ENCODE data around the gene KIF20A. TPM values are rescaled to one million over a fixed set of nuclear protein-coding genes. Genes with fewer than 3 reads are reported as not detected.
A peak's percentile ranks its signal among the peaks of the same experiment; 100 is the strongest.

The KIF20A gene
- total RNA-seq, 1 experiment from 2014 or later, result 81.9 TPM

DNA sequence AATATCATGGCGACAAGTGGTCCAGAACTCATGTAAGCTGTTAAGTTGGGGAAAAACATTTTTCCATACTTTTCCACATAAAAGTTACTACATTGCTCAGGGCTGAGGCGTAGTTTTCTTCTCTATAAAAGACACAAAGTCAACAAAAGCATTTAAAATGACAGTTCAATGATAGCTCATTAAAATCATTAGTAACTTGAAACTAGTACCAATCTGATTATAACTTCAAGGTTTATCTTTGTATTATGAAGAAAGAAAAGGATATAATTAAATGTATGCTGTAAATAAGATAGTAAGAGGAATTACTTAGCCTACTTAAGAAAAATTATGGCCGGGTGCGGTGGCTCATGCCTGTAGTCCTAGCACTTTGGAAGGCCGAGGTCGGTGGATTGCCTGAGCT, 49.6 kb upstream of the KIF20A start (continued):
- TF ChIP-seq ZSCAN18 (CRISPR knock-in tag; IDR thresholded peaks at IDR 0.05), result no peak

DNA sequence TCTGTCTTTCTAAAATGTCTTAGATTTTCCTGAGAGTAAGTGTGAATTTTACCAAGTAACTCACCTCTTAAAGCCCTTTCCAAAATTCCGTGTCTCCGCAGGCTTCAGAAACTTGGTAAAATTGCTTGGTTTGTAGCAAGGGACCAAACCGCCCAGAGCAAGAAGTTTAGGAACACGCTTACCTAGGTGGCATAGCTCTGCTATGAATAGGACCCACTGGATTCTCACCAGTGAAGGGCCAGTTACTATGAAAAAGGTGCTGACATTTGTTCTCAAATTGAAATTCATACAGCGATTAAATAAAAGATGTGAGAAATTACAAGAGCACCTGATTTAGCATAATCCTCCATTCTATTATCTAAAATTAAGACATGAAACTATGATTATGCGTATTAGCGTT, 46.4 kb upstream of the KIF20A start:
- H3K27ac Mint-ChIP-seq, result no peak overlapping the region
- H3K27me3 Mint-ChIP-seq (ENCODE audit: low read depth), result no peaks in the 10 kb centered on the region
- peak; percentile 31; the same call in 1 of the 2 replicates for ATAC-seq
- 0 out of 2 replicates have a peak, but pooled peaks cover 2% of the 10 kb centered on the region for H3K4me1 Mint-ChIP-seq
- DNase-seq (ENCODE audit: low spot score), result no peak
- ChIA-PET CTCF (interaction anchor here (0.6 to 4.3 kb wide), 25 partner anchors 16 to 472 kb away, joined by 3 to 85 read pairs (median 8); partner anchors contain the start of genes FAM13B, KDM3B, PKD2L2 and WNT8A), POLR2A (no interaction called here)
- no peaks in the 10 kb centered on the region for H3K9me3 Mint-ChIP-seq
- peak overlapping the region; percentile 67 for H3K4me3 Mint-ChIP-seq
- no peak for TF ChIP-seq GTF2I (CRISPR knock-in tag; conservative IDR thresholded peaks at IDR 0.05)
- no peak for TF ChIP-seq ZNF317 (CRISPR knock-in tag; IDR thresholded peaks at IDR 0.05; ENCODE audit: borderline replicate concordance, low read depth)
- no peak for TF ChIP-seq CBFB (CRISPR knock-in tag; IDR thresholded peaks at IDR 0.05; ENCODE audit: low read depth)
- no peak for TF ChIP-seq PRRX2 (CRISPR knock-in tag; IDR thresholded peaks at IDR 0.05)
- no peak for TF ChIP-seq NFYB (CRISPR knock-in tag; conservative IDR thresholded peaks at IDR 0.05; ENCODE audit: low read depth)
- H3K36me3 Mint-ChIP-seq, result no peaks in the 10 kb centered on the region

- no peak within 1 kb of the TSS for H3K27ac Mint-ChIP-seq
- ATAC-seq (peak; percentile 95), DNase-seq (ENCODE audit: low spot score) (peak; percentile 73)
- peaks cover 8% of the 10 kb centered on the region; the same call in 1 of the 2 replicates for H3K9me3 Mint-ChIP-seq
- H3K4me3 Mint-ChIP-seq, result peak within 1 kb of the TSS; percentile 71
- H3K36me3 Mint-ChIP-seq, result no peaks in the 10 kb centered on the region
- peaks cover 9% of the 10 kb centered on the region for H3K27me3 Mint-ChIP-seq (ENCODE audit: low read depth)
- peaks cover 6% of the 10 kb centered on the region; the same call in 1 of the 2 replicates for H3K4me1 Mint-ChIP-seq
- no peak for TF ChIP-seq AR (CRISPR knock-in tag; IDR thresholded peaks at IDR 0.05)
- no peak for TF ChIP-seq SOX15 (CRISPR knock-in tag; IDR thresholded peaks at IDR 0.05)
- no peak for TF ChIP-seq FOXK1 (CRISPR knock-in tag; IDR thresholded peaks at IDR 0.05)
- TF ChIP-seq, protein P1, sequence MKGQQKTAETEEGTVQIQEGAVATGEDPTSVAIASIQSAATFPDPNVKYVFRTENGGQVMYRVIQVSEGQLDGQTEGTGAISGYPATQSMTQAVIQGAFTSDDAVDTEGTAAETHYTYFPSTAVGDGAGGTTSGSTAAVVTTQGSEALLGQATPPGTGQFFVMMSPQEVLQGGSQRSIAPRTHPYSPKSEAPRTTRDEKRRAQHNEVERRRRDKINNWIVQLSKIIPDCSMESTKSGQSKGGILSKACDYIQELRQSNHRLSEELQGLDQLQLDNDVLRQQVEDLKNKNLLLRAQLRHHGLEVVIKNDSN (CRISPR knock-in tag; IDR thresholded peaks at IDR 0.05), result no peak
- TF ChIP-seq, protein P2, sequence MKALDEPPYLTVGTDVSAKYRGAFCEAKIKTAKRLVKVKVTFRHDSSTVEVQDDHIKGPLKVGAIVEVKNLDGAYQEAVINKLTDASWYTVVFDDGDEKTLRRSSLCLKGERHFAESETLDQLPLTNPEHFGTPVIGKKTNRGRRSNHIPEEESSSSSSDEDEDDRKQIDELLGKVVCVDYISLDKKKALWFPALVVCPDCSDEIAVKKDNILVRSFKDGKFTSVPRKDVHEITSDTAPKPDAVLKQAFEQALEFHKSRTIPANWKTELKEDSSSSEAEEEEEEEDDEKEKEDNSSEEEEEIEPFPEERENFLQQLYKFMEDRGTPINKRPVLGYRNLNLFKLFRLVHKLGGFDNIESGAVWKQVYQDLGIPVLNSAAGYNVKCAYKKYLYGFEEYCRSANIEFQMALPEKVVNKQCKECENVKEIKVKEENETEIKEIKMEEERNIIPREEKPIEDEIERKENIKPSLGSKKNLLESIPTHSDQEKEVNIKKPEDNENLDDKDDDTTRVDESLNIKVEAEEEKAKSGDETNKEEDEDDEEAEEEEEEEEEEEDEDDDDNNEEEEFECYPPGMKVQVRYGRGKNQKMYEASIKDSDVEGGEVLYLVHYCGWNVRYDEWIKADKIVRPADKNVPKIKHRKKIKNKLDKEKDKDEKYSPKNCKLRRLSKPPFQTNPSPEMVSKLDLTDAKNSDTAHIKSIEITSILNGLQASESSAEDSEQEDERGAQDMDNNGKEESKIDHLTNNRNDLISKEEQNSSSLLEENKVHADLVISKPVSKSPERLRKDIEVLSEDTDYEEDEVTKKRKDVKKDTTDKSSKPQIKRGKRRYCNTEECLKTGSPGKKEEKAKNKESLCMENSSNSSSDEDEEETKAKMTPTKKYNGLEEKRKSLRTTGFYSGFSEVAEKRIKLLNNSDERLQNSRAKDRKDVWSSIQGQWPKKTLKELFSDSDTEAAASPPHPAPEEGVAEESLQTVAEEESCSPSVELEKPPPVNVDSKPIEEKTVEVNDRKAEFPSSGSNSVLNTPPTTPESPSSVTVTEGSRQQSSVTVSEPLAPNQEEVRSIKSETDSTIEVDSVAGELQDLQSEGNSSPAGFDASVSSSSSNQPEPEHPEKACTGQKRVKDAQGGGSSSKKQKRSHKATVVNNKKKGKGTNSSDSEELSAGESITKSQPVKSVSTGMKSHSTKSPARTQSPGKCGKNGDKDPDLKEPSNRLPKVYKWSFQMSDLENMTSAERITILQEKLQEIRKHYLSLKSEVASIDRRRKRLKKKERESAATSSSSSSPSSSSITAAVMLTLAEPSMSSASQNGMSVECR (CRISPR knock-in tag; IDR thresholded peaks at IDR 0.05; ENCODE audit: borderline replicate concordance), result no peak
- no peak for TF ChIP-seq NR1H2 (CRISPR knock-in tag; IDR thresholded peaks at IDR 0.05)
- TF ChIP-seq, protein P3, sequence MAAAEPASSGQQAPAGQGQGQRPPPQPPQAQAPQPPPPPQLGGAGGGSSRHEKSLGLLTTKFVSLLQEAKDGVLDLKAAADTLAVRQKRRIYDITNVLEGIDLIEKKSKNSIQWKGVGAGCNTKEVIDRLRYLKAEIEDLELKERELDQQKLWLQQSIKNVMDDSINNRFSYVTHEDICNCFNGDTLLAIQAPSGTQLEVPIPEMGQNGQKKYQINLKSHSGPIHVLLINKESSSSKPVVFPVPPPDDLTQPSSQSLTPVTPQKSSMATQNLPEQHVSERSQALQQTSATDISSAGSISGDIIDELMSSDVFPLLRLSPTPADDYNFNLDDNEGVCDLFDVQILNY (CRISPR knock-in tag; IDR thresholded peaks at IDR 0.05), result no peak
- TF ChIP-seq OVOL2 (CRISPR knock-in tag; IDR thresholded peaks at IDR 0.05; ENCODE audit: borderline replicate concordance), result no peak
- no peak for TF ChIP-seq ETV6 (CRISPR knock-in tag; IDR thresholded peaks at IDR 0.05)
- TF ChIP-seq ZNF423 (CRISPR knock-in tag; IDR thresholded peaks at IDR 0.05), result no peak
- TF ChIP-seq, protein P4, sequence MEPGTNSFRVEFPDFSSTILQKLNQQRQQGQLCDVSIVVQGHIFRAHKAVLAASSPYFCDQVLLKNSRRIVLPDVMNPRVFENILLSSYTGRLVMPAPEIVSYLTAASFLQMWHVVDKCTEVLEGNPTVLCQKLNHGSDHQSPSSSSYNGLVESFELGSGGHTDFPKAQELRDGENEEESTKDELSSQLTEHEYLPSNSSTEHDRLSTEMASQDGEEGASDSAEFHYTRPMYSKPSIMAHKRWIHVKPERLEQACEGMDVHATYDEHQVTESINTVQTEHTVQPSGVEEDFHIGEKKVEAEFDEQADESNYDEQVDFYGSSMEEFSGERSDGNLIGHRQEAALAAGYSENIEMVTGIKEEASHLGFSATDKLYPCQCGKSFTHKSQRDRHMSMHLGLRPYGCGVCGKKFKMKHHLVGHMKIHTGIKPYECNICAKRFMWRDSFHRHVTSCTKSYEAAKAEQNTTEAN (CRISPR knock-in tag; IDR thresholded peaks at IDR 0.05), result no peak
- CTCF ChIA-PET, result interaction anchor here (0.8 to 1.6 kb wide), 6 partner anchors 55 to 103 kb away, joined by 3 to 9 read pairs (median 4); partner anchors contain the start of gene WNT8A
- POLR2A ChIA-PET, result no interaction called here
Measured at GRCh38 chr5:138138949-138139780, 39.7 kb upstream of the KIF20A start, which contains the start of gene NME5. NME5 (minus strand) TSS chr5:138139428; CDS start chr5:138138780, 648 bp downstream.
